ENCODE data around the gene SAMD3. TPM values are rescaled to one million over a fixed set of nuclear protein-coding genes. Genes with fewer than 3 reads are reported as not detected.
A peak's percentile ranks its signal among the peaks of the same experiment; 100 is the strongest.

The SAMD3 gene
- polyA plus RNA-seq, 1 donor from 2014 or later: 7.1 TPM

DNA sequence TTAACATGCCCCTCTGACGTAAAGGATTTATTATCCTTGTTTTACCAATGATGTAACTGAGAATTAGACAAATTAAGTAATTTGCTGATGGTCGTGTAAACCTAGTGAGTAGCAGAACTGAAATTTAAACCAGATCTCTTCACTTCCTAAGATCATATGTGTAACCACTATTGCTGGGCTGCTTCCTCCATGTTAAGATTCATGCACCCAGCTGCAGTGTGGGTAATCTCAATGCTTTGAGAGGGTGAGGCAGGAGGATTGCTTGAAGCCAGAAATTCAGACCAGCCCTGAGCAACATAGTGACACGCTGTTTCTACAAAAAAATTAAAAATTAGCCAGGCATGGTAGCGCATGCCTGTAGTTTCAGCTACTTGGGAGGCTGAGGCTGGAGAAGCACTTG, 106.5 kb downstream of the SAMD3 start:
- Mint-ChIP-seq H3K4me3 (peak overlapping the region in 3 of 4 donors; percentile 19 to 70 (median 37)), H3K9me3 (no peaks in the 10 kb centered on the region), H3K36me3 (peaks cover 14% of the 10 kb centered on the region), H3K27ac (peak overlapping the region; percentile 46 to 89 (median 89)), H3K4me1 (peaks cover 35 to 48% (median 43%) of the 10 kb centered on the region in 3 donors), H3K27me3 (no peaks in the 10 kb centered on the region)

DNA sequence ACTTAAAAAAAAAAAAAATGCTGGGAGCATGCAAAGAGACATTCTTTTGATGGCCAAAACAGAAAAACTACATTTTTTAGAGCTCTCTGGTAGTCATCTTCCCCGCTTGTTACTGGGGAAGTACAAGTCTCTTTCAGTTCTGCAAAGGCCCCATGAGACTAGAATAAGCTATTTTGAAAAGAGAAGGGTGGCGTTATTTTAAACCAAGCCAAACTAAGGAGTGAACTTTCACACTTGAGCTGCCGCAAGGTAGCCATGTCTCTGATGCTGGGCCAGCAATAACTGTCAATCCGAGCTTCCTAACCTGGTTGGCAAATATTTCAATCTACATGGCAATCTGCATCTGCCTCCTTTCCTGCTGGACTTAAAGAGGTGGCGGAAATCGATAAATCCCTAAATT, 107.7 kb downstream of the SAMD3 start:
- Mint-ChIP-seq H3K27ac (peak overlapping the region; percentile 58 to 97 (median 91)), H3K4me3 (peak overlapping the region; percentile 46 to 92 (median 76)), H3K9me3 (peaks cover 0 to 3% (median 0%) of the 10 kb centered on the region in 3 donors), H3K27me3 (no peaks in the 10 kb centered on the region), H3K4me1 (peaks cover 32 to 53% (median 45%) of the 10 kb centered on the region in 3 donors), H3K36me3 (peaks cover 16% of the 10 kb centered on the region)

DNA sequence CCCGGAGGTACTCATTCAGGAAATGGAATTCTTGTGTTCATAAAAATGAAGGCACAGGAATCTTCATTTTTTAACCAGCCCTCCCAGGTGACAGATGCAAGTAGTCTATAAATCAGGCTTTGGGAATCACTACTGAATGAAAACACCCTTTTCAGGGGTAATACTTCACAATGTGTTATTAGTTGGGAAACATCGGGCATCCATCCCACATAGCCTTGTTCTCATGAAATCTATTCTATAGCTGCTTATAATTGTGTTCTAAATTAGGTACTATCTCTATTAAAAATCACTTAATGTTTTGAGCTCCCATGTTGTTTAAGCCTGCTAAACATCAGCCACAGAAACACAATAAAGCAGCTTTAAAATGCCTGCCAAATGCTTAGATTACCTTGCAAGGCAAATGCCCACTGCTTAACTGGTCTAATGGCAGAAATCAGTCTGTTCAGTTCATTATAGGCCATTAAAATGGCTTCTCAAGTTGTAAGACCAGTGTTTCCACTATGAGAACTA, 109.5 kb downstream of the SAMD3 start:
- peak overlapping the region in 1 of 3 donors; percentile 97 for H3K27ac Mint-ChIP-seq
- H3K4me1 Mint-ChIP-seq: peaks cover 28 to 53% (median 49%) of the 10 kb centered on the region in 3 donors
- H3K9me3 Mint-ChIP-seq: peaks cover 0 to 5% (median 2%) of the 10 kb centered on the region in 3 donors
- H3K4me3 Mint-ChIP-seq: peak overlapping the region in 1 of 4 donors; percentile 10
- no peaks in the 10 kb centered on the region for H3K27me3 Mint-ChIP-seq
- peaks cover 19% of the 10 kb centered on the region for H3K36me3 Mint-ChIP-seq

DNA sequence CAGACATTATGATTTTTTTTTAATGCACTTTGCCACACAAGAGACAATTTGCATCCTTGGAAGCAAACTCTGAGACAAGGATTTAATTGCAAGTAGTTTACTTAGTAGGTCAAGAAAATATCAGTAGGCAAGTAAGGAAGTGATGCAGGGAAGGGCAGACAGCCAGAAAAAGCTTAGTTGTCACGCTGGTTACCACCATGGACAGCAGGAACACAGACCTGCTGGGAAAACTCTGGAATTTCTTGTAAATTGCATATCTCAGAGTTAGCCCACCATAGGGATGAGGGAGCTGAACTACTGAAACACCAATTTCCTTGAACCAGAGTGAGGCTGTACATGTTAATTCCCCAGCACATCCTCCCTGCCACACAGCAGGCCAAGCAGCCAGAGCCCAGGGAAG, 111.7 kb downstream of the SAMD3 start:
- Mint-ChIP-seq H3K27me3 (no peaks in the 10 kb centered on the region), H3K27ac (peak overlapping the region in 1 of 3 donors; percentile 28), H3K36me3 (peaks cover 21% of the 10 kb centered on the region), H3K4me3 (no peak overlapping the region), H3K9me3 (peaks cover 0 to 5% (median 2%) of the 10 kb centered on the region in 3 donors), H3K4me1 (peaks cover 33 to 60% (median 54%) of the 10 kb centered on the region in 3 donors)

DNA sequence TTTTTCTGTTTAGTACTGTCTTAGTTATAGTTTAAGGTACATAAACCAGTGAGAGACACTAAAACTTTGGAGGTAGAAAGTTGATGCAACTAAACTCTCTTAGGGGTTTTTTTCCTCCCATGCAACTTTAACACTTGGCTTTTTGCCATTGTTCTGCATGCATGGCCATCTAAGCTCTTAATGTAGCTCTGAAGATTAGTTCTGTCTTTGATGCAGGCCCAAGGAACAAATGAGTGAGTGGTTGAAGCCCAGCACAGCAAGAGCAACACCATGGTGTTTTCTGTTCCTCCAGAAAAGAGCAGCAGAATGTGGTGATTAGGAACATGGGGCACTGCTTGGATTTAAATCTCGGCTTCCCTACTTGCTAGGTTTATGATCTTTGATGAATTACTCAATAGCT, 115.0 kb downstream of the SAMD3 start:
- peaks cover 0 to 5% (median 2%) of the 10 kb centered on the region in 3 donors for H3K9me3 Mint-ChIP-seq
- H3K27me3 Mint-ChIP-seq: no peaks in the 10 kb centered on the region
- H3K36me3 Mint-ChIP-seq: peaks cover 16% of the 10 kb centered on the region
- H3K4me1 Mint-ChIP-seq: peaks cover 24 to 41% (median 31%) of the 10 kb centered on the region in 3 donors
- no peak overlapping the region for H3K4me3 Mint-ChIP-seq
- peak overlapping the region in 1 of 3 donors; percentile 69 for H3K27ac Mint-ChIP-seq

DNA sequence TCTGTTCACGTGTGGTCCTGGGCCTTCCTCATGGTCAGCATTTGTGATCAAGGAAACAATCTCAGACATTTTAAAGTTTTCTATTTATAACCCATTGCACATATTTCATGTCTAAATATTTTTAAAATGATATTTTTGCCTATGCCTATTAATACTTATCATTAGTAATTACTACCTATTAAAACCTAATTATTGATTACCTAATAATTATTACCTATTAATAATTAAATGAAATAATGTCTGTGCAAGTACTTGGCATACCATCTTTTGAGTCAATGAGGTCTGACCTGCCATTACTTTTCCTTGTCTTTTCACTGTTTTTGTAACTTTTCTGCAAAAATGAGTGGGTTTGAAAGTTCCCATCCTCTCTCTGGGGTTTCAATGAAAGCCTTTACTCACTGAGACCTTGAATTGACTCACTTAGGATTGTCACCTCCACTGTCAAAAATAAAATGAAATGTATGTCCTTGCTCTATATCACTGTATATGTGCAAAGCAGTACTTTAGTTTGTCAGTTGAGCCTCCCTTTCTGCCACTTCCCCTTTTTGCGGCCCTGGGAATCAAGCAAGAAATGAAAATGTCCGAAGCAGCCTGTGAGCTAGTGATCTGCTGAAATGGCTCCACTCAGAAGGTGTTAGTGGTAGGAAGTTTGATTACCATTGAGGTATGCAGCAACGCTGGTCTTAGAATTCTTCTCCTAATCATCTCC, 116.6 kb downstream of the SAMD3 start:
- no peaks in the 10 kb centered on the region for H3K27me3 Mint-ChIP-seq

DNA sequence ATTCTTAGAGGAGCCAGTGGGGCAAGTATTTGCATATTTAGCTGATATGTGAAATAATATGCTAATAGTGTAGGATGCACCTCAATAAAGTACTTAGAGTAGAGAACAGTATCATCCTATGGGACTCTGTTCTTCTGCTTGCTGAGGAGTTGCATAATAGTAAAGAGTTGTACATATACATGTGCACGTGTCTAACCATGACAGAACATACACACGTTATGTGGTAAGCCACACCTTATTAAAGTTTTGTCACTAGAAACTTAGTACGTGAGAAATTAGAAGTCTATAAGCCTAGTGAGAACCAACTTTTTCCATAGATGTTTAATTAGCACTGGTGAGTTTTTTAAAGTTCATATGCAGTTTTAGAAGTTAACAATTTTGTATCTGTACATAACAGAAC, 123.6 kb downstream of the SAMD3 start:
- Mint-ChIP-seq H3K27ac (no peak overlapping the region), H3K4me1 (peaks cover 9 to 16% (median 9%) of the 10 kb centered on the region in 3 donors), H3K4me3 (no peak overlapping the region), H3K36me3 (peaks cover 16% of the 10 kb centered on the region), H3K27me3 (no peaks in the 10 kb centered on the region), H3K9me3 (no peaks in the 10 kb centered on the region)

More for the DNA sequence above, 116.6 kb downstream of the SAMD3 start:
- peaks cover 0 to 5% (median 2%) of the 10 kb centered on the region in 3 donors for H3K9me3 Mint-ChIP-seq
- H3K4me3 Mint-ChIP-seq: peak overlapping the region in 2 of 4 donors; percentile 71 to 80
- peaks cover 21% of the 10 kb centered on the region for H3K36me3 Mint-ChIP-seq
- peaks cover 27 to 34% (median 27%) of the 10 kb centered on the region in 3 donors for H3K4me1 Mint-ChIP-seq
- H3K27ac Mint-ChIP-seq: peak overlapping the region; percentile 33 to 81 (median 75)

DNA sequence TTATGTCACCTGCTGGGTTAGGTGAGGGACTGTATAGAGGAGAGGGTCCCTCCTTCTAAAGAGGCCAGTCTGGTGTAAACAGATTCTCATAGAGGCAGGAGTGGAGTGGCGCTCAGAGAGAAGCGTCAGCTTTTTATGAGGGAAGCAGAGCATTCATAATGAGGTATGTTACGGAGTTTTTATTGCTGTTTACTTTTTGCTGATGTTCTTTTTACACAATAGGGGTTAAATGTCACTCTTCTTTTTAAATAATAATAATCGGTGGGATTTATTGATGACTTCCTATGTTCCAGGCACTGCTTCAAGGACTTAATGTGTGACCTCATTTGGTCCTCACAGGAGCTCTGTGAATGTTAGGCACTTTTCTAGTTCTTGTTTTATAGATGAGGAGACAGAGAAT, 124.4 kb downstream of the SAMD3 start:
- no peaks in the 10 kb centered on the region for H3K9me3 Mint-ChIP-seq
- H3K27me3 Mint-ChIP-seq: no peaks in the 10 kb centered on the region
- H3K36me3 Mint-ChIP-seq: peaks cover 19% of the 10 kb centered on the region
- no peak overlapping the region for H3K27ac Mint-ChIP-seq
- H3K4me1 Mint-ChIP-seq: peaks cover 9 to 16% (median 9%) of the 10 kb centered on the region in 3 donors
- H3K4me3 Mint-ChIP-seq: no peak overlapping the region

Other genes starting within 250 kb of the SAMD3 start
- gene L3MBTL3, start 204.4 kb downstream of the SAMD3 start, polyA plus RNA-seq: 13.5 TPM
- gene TMEM200A, start 143.1 kb upstream of the SAMD3 start, polyA plus RNA-seq: 0.33 TPM